GM10266 (cell line): ENCODE data around the gene MRPL51.

Experiments
- DNase-seq: peaks from one replicate; pipeline ENCODE4 v3.0.0; 2012; ENCODE audit errors: extremely low spot score
- CTCF ChIP-seq: IDR thresholded peaks from 2 replicates; pipeline ENCODE4 v1.5.1; 2012; ENCODE audit warnings: mild to moderate bottlenecking, low read depth; ENCODE audit not compliant: control insufficient read depth, insufficient read depth; ENCODE audit errors: missing control alignments

Gene MRPL51

DNA sequence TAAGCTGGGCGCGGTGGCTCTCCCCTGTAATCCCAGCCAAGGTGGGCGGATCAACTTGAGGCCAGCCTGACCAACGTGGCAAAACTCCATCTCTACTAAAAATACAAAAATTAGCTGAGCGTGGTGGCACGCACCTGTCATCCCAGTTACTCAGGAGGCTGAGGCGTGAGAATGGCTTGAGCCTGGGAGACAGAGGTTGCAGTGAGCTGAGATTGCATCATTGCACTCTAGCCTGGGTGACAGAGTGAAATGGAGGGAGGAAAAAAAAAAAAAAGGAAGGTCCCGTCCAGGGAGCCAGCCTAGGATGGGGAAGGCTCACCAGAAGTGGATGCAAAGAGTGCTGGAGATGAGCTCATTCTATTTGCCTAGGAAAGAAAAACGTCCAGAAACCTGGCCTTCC, 50.2 kb downstream of the MRPL51 start:
- no peak for TF ChIP-seq CTCF
- no peak for DNase-seq
